NCI-H2227 (cell line): ENCODE results near the gene SMIM38.

Experiments
- DNase-seq: peaks from one replicate; lab custom pipeline; 2025; ENCODE audit not compliant: unreplicated experiment; lab: John Stamatoyannopoulos, UW

SMIM38 gene

DNA sequence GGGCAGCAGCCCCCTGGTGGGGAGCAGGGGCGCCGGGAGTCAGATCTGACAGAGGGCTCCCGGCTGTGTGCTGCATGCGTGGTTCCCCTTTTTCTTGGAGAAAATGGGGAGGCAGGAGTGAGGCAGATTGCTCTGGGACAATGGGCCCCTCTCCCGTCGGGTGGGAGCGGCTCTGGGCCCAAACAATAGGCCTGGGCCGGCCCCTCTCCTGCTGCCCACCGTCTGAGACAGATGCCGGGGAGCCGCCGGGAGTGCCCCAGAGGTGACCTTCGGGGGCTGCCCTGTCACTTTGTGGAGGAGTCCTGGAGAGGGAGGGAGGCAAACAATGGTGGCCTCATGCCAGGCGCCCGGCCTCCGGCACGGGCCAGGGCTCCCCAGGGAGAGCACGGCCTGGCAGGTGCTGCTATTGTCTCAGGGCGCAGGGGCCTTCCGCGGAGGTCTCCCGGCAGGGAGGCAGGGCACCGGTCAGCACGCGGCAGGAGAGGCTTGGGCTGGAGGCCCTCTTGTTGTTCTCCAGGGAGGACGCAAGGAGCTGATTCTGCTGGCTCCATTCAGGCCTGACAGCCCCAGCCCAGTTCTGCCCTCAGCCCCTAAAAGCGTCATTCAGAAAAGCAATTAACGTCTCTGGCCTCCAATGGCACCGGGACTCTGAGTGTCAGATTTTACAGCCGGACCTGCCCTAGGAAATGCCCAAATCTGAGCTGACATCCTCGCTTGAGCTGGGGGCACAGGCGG is 44.8 kb downstream of the SMIM38 start:
- no peak for DNase-seq

DNA sequence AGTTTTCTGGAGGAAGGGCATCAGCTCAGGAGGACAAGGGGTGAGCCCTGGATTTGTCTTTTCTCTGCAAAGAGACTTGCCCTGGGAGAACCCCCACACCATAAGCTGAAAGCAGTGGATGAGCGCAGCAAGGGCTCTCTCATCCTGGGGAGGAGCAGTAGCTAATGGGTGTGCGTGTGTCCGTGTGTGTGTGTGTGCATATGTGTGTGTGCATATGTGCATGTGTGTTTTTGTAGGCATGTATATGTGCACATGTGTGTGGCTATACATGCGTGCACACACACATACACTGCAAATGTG is 45.3 kb downstream of the SMIM38 start:
- DNase-seq, result no peak

DNA sequence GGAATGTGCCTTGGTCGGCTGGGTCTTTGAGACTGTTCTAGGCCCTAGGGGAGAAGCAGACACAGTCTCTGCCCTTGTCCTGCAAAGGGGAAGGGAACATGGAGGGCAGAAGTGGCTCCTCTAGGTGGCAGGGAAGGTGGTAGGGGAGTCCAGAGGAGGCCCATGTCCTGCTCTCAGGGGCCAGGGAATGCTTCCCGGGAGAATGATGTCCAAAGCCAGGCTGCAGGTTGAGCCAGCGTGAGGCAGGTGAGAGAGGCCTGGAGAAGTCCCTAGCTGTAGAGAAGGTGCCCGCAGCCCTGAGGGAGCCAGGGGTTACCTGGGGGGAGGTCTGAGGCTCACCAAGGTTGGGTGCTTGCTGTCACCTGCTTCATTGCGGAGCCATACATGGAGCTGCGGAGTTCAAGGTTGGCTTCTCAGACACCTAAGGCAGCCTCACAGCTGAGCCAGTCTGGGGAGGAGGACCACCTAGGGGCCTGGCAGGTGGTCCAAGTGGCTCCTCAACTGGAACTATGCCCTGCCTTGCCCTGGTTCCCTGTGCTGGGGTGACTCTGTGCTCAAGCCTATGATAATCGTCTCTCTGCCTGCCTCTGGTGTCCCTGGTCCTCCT is 46.1 kb downstream of the SMIM38 start:
- no peak for DNase-seq

DNA sequence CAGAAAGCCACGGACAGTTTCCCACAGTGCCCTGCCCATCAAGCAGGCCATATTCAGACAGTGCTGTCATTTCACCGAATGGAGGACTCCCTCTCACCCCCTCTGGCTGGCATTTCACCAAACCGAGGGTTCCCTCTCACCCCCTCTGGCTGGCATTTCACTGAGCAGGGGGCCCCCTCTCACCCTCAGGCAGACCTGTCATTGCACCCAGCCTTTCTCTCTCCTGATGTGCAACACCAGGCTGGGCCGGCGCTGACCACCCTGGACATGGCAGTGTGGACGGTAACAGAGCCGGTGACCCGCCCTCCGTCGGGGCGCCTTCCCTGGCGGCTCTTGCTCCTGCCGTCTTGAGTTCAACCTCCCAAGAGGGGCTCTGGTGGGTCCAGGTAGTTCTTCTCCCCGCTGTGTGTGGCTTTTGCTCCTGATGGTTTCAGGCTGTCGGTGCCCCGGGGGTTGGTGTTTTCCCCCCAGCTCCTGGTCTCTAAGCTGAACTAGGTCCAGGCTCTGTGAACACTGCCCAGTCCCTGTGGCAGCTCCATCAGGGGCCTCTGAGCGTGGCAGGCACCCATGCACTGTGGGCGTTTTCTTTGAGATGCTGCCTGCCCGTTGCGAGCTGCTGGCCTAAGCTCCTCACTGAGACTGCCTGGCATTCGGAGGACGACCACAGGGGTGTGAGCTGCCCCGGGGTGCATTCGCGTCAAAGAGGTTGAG is 46.9 kb downstream of the SMIM38 start:
- no peak for DNase-seq

DNA sequence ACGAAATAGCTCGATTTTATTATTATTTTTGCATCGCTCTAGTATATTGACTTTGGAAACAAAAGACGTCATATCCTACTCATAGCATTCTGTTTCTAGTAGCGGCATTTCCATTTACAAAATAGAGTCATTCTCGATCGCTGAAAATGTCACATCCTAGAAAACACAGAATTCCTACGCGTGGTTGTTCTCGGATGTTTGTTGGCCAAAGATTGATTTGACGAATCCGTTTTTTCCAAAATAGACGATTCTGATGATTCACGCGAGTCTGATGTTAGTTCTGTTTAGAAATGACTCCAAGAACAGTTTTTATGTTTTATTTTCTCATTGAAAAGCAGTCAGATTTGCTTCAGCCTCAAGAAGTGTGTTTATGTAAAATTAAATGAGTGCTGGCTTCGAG is 47.6 kb downstream of the SMIM38 start:
- DNase-seq, result no peak

DNA sequence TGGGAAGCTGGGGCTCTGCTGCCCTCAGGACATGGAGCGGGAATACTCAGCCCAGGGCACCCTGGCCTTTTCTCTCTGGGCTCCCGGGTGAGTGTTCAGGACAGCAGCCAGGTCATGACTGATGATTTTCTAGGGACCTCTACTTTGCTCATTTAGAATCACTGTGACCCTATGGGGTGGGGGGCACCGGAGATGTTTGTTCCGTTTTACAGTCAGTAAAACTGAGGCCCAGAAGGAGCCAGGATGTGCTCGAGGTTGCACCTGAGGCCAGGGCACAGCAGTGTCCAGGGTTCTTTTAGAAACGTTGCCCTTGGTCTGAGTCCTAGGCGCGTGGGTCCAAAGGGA is 48.1 kb downstream of the SMIM38 start:
- no peak for DNase-seq

DNA sequence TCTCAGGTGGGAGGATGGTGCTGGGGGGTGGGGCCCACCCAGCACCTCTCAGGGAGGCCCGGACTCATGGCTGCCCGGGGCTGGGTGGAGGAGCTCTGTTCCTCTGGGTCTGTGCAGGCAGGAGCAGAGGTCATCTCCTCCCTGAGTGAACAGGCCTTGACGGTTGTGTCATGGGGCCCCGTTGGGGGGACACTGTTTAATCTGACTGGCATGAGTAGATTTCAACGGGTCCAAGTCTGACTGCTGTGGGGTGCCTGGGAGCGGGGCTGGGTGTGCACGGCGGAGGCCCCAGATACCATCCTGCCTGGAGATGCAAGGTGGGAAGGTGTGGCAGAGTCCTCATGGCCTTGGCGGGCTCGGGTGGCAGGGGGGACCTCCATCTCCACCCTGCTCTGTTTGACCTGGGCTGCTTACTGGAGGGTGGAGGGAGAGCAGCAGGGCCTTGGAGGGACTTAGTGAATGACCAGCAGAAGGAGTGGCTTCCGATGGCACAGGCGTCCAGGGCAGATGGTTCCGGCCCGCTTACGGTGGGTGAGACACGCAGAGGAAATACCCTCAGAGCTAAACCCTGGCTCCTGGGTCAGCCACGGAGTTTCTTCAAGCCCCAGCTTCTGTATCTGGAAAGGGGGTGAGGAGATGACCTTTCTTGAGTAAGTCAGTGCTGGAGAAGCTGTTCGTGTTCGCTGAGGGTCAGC is 48.7 kb downstream of the SMIM38 start:
- no peak for DNase-seq

DNA sequence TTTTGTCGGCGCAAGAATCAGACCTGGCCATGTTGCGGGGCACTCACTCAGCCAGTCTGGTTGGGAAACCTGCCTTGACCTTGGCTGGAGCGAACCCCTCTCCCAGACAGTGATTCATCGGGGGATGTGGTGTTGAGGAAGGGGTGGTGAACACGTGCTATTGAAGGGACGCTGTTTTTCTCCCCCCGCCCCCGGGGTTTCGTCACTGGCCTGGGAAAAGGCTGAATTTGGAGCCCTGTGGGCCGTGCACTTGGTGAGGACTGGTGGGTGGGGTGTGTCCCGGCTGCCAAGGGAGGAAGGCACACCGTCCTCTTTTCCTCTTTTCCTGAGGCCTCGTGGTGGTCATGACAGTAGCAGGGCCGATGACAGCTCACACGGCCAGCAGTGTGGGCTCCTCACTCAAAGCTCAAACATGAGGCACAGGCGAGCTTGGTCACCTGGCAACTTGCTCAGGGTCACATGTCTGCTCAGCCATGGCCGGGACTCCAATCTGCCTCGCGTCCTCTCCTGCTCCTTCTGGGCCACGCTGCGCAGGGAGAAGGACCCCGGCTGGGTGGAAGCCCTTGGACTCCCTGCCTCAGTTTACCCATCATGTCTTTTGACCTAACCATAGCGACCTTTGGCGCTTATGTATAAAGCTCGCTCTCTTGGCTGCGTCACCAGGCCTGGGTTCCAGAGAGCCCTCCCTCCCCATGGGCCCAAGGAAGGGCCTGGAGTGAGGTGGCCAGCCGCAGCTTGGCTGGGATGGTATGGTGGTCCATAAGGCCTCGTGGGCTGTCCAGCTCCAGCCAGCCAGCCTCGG is 49.4 kb downstream of the SMIM38 start:
- no peak for DNase-seq
